MM.1S (cell line): ENCODE measurements around the gene DNAAF2.

Experiments used
- DNase-seq: peaks from one replicate; pipeline ENCODE4 v3.0.0-alpha.2; 2015
- H2AFZ ChIP-seq: fragments of 300-600 bp; sonication (generic); 2 replicates; pipeline ENCODE4 v1.6.0; 2016; ENCODE audit warnings: antibody characterized with exemption, low read length
- H3F3A ChIP-seq: fragments of 300-600 bp; sonication (generic); 2 replicates; pipeline ENCODE4 v1.6.1; 2016; ENCODE audit warnings: mild to moderate bottlenecking, antibody characterized with exemption, low read length, moderate library complexity, mixed read lengths; ENCODE audit not compliant: insufficient read depth
- H3K27ac ChIP-seq: fragments of 300-600 bp; sonication (generic); 2 replicates; pipeline ENCODE4 v1.5.1; 2016; ENCODE audit warnings: mild to moderate bottlenecking, low read length
- H3K27me3 ChIP-seq: fragments of 300-600 bp; sonication (generic); replicated peaks from 2 replicates; pipeline ENCODE4 v1.6.0; 2016; ENCODE audit warnings: low read length; ENCODE audit not compliant: insufficient read depth
- H3K36me3 ChIP-seq: fragments of 300-600 bp; sonication (generic); replicated peaks from 2 replicates; pipeline ENCODE4 v1.6.1; 2016; ENCODE audit warnings: mild to moderate bottlenecking, low read length, mixed read lengths; ENCODE audit not compliant: insufficient read depth
- H3K4me1 ChIP-seq: fragments of 300-600 bp; sonication (generic); 2 replicates; pipeline ENCODE4 v1.6.1; 2016; ENCODE audit warnings: low read length, mixed read lengths
- H3K4me2 ChIP-seq: fragments of 300-600 bp; sonication (generic); 2 replicates; pipeline ENCODE4 v1.6.0; 2016; ENCODE audit warnings: low read depth, low read length
- H3K4me3 ChIP-seq: fragments of 300-600 bp; sonication (generic); 2 replicates; pipeline ENCODE4 v1.5.1; 2016; ENCODE audit warnings: low read length, mixed read lengths
- H3K79me2 ChIP-seq: fragments of 300-600 bp; sonication (generic); 2 replicates; pipeline ENCODE4 v1.6.1; 2016; ENCODE audit warnings: mixed run types, low read length, mixed read lengths
- H3K9ac ChIP-seq: fragments of 300-600 bp; sonication (generic); 2 replicates; pipeline ENCODE4 v1.6.1; 2016; ENCODE audit warnings: low read length, mixed read lengths
- H3K9me2 ChIP-seq: fragments of 300-600 bp; sonication (generic); replicated peaks from 2 replicates; pipeline ENCODE4 v1.6.1; 2016; ENCODE audit warnings: mild to moderate bottlenecking, low read length, mixed read lengths; ENCODE audit not compliant: insufficient read depth
- H3K9me3 ChIP-seq: fragments of 300-600 bp; sonication (generic); replicated peaks from 2 replicates; pipeline ENCODE4 v1.6.1; 2016; ENCODE audit warnings: mild to moderate bottlenecking, low read length, mixed read lengths; ENCODE audit not compliant: insufficient read depth
- H4K20me1 ChIP-seq: fragments of 300-600 bp; sonication (generic); 2 replicates; pipeline ENCODE4 v1.6.1; 2016; ENCODE audit warnings: mild to moderate bottlenecking, low read length, moderate library complexity, mixed read lengths; ENCODE audit not compliant: insufficient read depth
- EZH2 ChIP-seq: fragments of 300-600 bp; sonication (generic); optimal IDR thresholded peaks from 2 replicates; pipeline ENCODE3; 2017; ENCODE audit warnings: low read depth, mild to moderate bottlenecking, antibody characterized with exemption, low read length, mixed read lengths
- EZH2phosphoT487 ChIP-seq: fragments of 300-600 bp; sonication (generic); IDR thresholded peaks from 2 replicates; pipeline ENCODE4 v1.6.1; 2018; ENCODE audit warnings: antibody characterized with exemption, low read length
- TF ChIP-seq, protein P1 (sequence below): fragments of 300-600 bp; sonication (generic); IDR thresholded peaks from 2 replicates; pipeline ENCODE4 v1.5.1; 2016; ENCODE audit warnings: antibody characterized with exemption, low read length, mixed read lengths

Gene DNAAF2

DNA sequence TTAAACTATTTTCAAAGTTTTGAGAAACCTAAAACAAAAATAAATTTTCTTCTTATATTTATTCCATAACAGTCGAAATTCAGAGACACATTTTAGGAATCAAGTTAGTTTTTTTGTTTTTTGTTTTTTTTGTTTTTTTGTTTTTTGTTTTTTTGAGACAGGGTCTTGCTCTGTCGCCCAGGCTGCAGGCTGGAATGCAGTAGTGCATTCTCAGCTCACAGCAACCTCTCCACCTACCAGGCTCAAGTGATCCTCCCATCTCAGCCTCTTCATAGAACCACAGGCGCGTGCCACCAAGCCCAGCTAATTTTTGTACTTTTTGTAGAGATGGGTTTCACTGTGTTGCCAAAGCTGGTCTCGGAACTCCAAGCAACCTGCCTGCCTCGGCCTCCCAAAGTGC, 18.5 kb upstream of the DNAAF2 start:
- no peak overlapping the region for H3K4me3 ChIP-seq
- no peaks in the 10 kb centered on the region for H3K9me3 ChIP-seq
- TF ChIP-seq, protein P1, sequence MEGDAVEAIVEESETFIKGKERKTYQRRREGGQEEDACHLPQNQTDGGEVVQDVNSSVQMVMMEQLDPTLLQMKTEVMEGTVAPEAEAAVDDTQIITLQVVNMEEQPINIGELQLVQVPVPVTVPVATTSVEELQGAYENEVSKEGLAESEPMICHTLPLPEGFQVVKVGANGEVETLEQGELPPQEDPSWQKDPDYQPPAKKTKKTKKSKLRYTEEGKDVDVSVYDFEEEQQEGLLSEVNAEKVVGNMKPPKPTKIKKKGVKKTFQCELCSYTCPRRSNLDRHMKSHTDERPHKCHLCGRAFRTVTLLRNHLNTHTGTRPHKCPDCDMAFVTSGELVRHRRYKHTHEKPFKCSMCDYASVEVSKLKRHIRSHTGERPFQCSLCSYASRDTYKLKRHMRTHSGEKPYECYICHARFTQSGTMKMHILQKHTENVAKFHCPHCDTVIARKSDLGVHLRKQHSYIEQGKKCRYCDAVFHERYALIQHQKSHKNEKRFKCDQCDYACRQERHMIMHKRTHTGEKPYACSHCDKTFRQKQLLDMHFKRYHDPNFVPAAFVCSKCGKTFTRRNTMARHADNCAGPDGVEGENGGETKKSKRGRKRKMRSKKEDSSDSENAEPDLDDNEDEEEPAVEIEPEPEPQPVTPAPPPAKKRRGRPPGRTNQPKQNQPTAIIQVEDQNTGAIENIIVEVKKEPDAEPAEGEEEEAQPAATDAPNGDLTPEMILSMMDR, result no peak
- TF ChIP-seq EZH2, result no peak
- TF ChIP-seq EZH2phosphoT487, result no peak
- no peak overlapping the region for H3K4me2 ChIP-seq
- H3K36me3 ChIP-seq, result no peaks in the 10 kb centered on the region
- H3K79me2 ChIP-seq, result no peaks in the 10 kb centered on the region
- no peak overlapping the region for H3K9ac ChIP-seq
- DNase-seq, result no peak
- H3K4me1 ChIP-seq, result no peaks in the 10 kb centered on the region
- no peak overlapping the region for H2AFZ ChIP-seq
- no peaks in the 10 kb centered on the region for H3F3A ChIP-seq
- no peaks in the 10 kb centered on the region for H4K20me1 ChIP-seq
- no peak overlapping the region for H3K27ac ChIP-seq
- no peaks in the 10 kb centered on the region for H3K9me2 ChIP-seq
- H3K27me3 ChIP-seq, result no peaks in the 10 kb centered on the region

- Histone ChIP-seq H3K4me2 (peak overlapping the region; percentile 52; the same call in 1 of the 2 replicates), H4K20me1 (no peaks in the 10 kb centered on the region)
Observed at GRCh38 chr14:49642163-49642562, 7.1 kb upstream of the DNAAF2 start.

DNA sequence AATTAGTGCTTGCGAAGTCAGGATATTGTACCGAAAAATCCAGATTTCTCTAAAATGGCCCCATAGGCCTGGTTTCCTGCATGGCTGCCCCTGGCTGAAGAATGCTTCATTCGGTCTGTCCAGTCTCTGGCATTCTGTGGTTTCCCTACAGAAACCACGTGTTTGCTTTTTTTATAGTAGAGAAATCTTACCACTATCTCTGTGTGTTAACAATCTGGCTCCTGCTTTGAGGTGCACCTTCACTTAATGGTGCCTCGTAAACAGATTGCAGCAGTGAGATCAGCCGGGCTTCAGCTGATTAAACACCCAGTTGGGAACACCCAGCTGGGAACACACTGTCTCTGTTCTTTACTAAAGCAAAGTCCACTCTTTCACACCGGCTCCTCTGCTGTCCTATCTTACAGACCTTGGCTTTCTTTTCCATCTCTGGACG, 6.7 kb upstream of the DNAAF2 start:
- no peaks in the 10 kb centered on the region for H3K9me3 ChIP-seq
- peaks cover 3% of the 10 kb centered on the region for H3K79me2 ChIP-seq
- H3K27ac ChIP-seq, result peak overlapping the region; percentile 38; the same call in 1 of the 2 replicates
- peaks cover 14% of the 10 kb centered on the region; the same call in 1 of the 2 replicates for H3F3A ChIP-seq
- DNase-seq, result no peak
- H3K9ac ChIP-seq, result no peak overlapping the region
- no peaks in the 10 kb centered on the region for H3K36me3 ChIP-seq
- H3K4me3 ChIP-seq, result no peak overlapping the region
- peak overlapping the region; percentile 52 for H3K4me2 ChIP-seq
- H2AFZ ChIP-seq, result no peak overlapping the region
- TF ChIP-seq EZH2 (no peak), EZH2phosphoT487 (no peak)
- TF ChIP-seq, protein P1, result no peak
- H3K9me2 ChIP-seq, result no peaks in the 10 kb centered on the region
- H3K27me3 ChIP-seq, result no peaks in the 10 kb centered on the region
- peaks cover 15% of the 10 kb centered on the region for H3K4me1 ChIP-seq
- H4K20me1 ChIP-seq, result no peaks in the 10 kb centered on the region

More at GRCh38 chr14:49642163-49642562, 7.1 kb upstream of the DNAAF2 start:
- no peak overlapping the region for H2AFZ ChIP-seq
- no peaks in the 10 kb centered on the region for H3K36me3 ChIP-seq
- H3K4me1 ChIP-seq, result peaks cover 15% of the 10 kb centered on the region
- H3K9me2 ChIP-seq, result no peaks in the 10 kb centered on the region
- H3K9ac ChIP-seq, result no peak overlapping the region
- H3K27ac ChIP-seq, result peak overlapping the region; percentile 38; the same call in 1 of the 2 replicates
- TF ChIP-seq EZH2phosphoT487 (no peak), EZH2 (no peak)
- TF ChIP-seq, protein P1, result no peak
- H3F3A ChIP-seq, result peaks cover 14% of the 10 kb centered on the region; the same call in 1 of the 2 replicates
- H3K79me2 ChIP-seq, result no peaks in the 10 kb centered on the region
- no peaks in the 10 kb centered on the region for H3K9me3 ChIP-seq
- H3K27me3 ChIP-seq, result no peaks in the 10 kb centered on the region
- DNase-seq, result no peak
- no peak overlapping the region for H3K4me3 ChIP-seq
